HT-29 (cell line): Measurements from ENCODE around the gene LNP1. TPM values are rescaled to one million over a fixed set of nuclear protein-coding genes. Genes with fewer than 3 reads are reported as not detected.

Source experiments
- DNase-seq: peaks from one replicate; pipeline ENCODE4 v3.0.0-alpha.2; 2015; ENCODE audit warnings: low spot score
- total RNA-seq: library from RNA; depleted of rRNA; stranded (reverse); fragments of >200 nt; shearing (Covaris generic); gene quantifications from 2 replicates; pipeline ENCODE4 v1.2.3, GENCODE V29; 2014

Gene LNP1
- total RNA-seq, 1 experiment from 2014 or later, result 0.81 TPM

GRCh38 chr3:100399341-100400071 lies 1.8 kb upstream of the LNP1 start:
- no peak for DNase-seq

GRCh38 chr3:100400419-100400779 lies 940 bp upstream of the LNP1 start:
- peak; percentile 60 for DNase-seq

GRCh38 chr3:100401674-100402041 lies 319 bp downstream of the LNP1 start:
- DNase-seq, result no peak

GRCh38 chr3:100402256-100402655 lies 917 bp downstream of the LNP1 start:
- DNase-seq, result peak; percentile 45

- no peak for DNase-seq
These were observed 1.6 kb downstream of the LNP1 start for GRCh38 chr3:100402891-100403290.

GRCh38 chr3:100403362-100404249 lies 2.3 kb downstream of the LNP1 start:
- DNase-seq, result no peak

- DNase-seq, result no peak
These were observed 2.9 kb downstream of the LNP1 start for GRCh38 chr3:100404250-100404548.

GRCh38 chr3:100407164-100407563 lies 5.8 kb downstream of the LNP1 start:
- no peak for DNase-seq

GRCh38 chr3:100407977-100408532 lies 6.7 kb downstream of the LNP1 start:
- DNase-seq, result no peak

GRCh38 chr3:100411091-100411982 lies 10.0 kb downstream of the LNP1 start:
- no peak for DNase-seq

- DNase-seq, result peak; percentile 40
These were observed 11.7 kb downstream of the LNP1 start for GRCh38 chr3:100412912-100413590.

GRCh38 chr3:100413613-100414012 lies 12.3 kb downstream of the LNP1 start:
- no peak for DNase-seq

- DNase-seq, result no peak
These were observed 14.8 kb downstream of the LNP1 start for GRCh38 chr3:100416176-100416575.

GRCh38 chr3:100416863-100417262 lies 15.5 kb downstream of the LNP1 start:
- no peak for DNase-seq

- no peak for DNase-seq
These were observed 18.1 kb downstream of the LNP1 start for GRCh38 chr3:100419406-100419805.

- no peak for DNase-seq
These were observed 19.5 kb downstream of the LNP1 start for GRCh38 chr3:100420885-100421284.

- no peak for DNase-seq
These were observed 22.3 kb downstream of the LNP1 start for GRCh38 chr3:100423611-100424010.

- no peak for DNase-seq
These were observed 22.9 kb downstream of the LNP1 start for GRCh38 chr3:100424261-100424660.

- DNase-seq, result no peak
These were observed 24.0 kb downstream of the LNP1 start for GRCh38 chr3:100425316-100425715.

GRCh38 chr3:100426067-100426682 lies 24.8 kb downstream of the LNP1 start:
- DNase-seq, result no peak

- DNase-seq, result no peak
These were observed 26.4 kb downstream of the LNP1 start for GRCh38 chr3:100427699-100428098.
